Ramos (cell line): ENCODE data around the gene IFNGR2.

Experiments
- in situ Hi-C: fragments of 300-500 bp; cut with MboI; formaldehyde crosslinking; loops from one replicate; pipeline ENCODE4 v1.14.3; 2022; ENCODE audit warnings: low sequenced_read_pairs; ENCODE audit not compliant: unreplicated experiment

Gene IFNGR2

GRCh38 chr21:33375101-33375644 is 28.0 kb upstream of the IFNGR2 start:
- in situ Hi-C loops: no loop called here

- in situ Hi-C loops: no loop called here
Measured at GRCh38 chr21:33377221-33377920, 25.8 kb upstream of the IFNGR2 start.

- in situ Hi-C loops: no loop called here
Measured at GRCh38 chr21:33378081-33378480, 25.1 kb upstream of the IFNGR2 start.

- in situ Hi-C loops: loop anchor here (10.0 kb wide), 1 partner anchor 175 kb away; no protein-coding TSS in a partner anchor
Measured at GRCh38 chr21:33379934-33380333, 23.3 kb upstream of the IFNGR2 start.

GRCh38 chr21:33380483-33380998 is 22.7 kb upstream of the IFNGR2 start:
- in situ Hi-C loops: loop anchor here (10.0 kb wide), 1 partner anchor 176 kb away; no protein-coding TSS in a partner anchor

GRCh38 chr21:33381381-33381780 is 21.8 kb upstream of the IFNGR2 start:
- in situ Hi-C loops: loop anchor here (10.0 kb wide), 1 partner anchor 177 kb away; no protein-coding TSS in a partner anchor

- in situ Hi-C loops: loop anchor here (10.0 kb wide), 1 partner anchor 178 kb away; no protein-coding TSS in a partner anchor
Measured at GRCh38 chr21:33383056-33383888, 19.9 kb upstream of the IFNGR2 start.

- in situ Hi-C loops: loop anchor here (10.0 kb wide), 1 partner anchor 180 kb away; no protein-coding TSS in a partner anchor
Measured at GRCh38 chr21:33384841-33385331, 18.3 kb upstream of the IFNGR2 start.

- in situ Hi-C loops: loop anchor here (10.0 kb wide), 1 partner anchor 182 kb away; no protein-coding TSS in a partner anchor
Measured at GRCh38 chr21:33386222-33386784, 16.9 kb upstream of the IFNGR2 start.

GRCh38 chr21:33387294-33387693 is 15.9 kb upstream of the IFNGR2 start:
- in situ Hi-C loops: loop anchor here (10.0 kb wide), 1 partner anchor 182 kb away; no protein-coding TSS in a partner anchor

- in situ Hi-C loops: loop anchor here (10.0 kb wide), 1 partner anchor 183 kb away; no protein-coding TSS in a partner anchor
Measured at GRCh38 chr21:33388188-33388587, 15.0 kb upstream of the IFNGR2 start.

GRCh38 chr21:33390479-33390878 is 12.7 kb upstream of the IFNGR2 start:
- in situ Hi-C loops: no loop called here

GRCh38 chr21:33391656-33392055 is 11.6 kb upstream of the IFNGR2 start:
- in situ Hi-C loops: no loop called here

GRCh38 chr21:33392284-33392985 is 10.8 kb upstream of the IFNGR2 start:
- in situ Hi-C loops: no loop called here

- in situ Hi-C loops: no loop called here
Measured at GRCh38 chr21:33393348-33393747, 9.9 kb upstream of the IFNGR2 start.

GRCh38 chr21:33394260-33394659 is 9.0 kb upstream of the IFNGR2 start:
- in situ Hi-C loops: no loop called here

GRCh38 chr21:33395891-33396331 is 7.3 kb upstream of the IFNGR2 start:
- in situ Hi-C loops: no loop called here

GRCh38 chr21:33396436-33396835 is 6.8 kb upstream of the IFNGR2 start:
- in situ Hi-C loops: no loop called here

GRCh38 chr21:33396951-33397350 is 6.3 kb upstream of the IFNGR2 start:
- in situ Hi-C loops: no loop called here
